ENCODE measurements around the gene ACSF2. TPM values are rescaled to one million over a fixed set of nuclear protein-coding genes. Genes with fewer than 3 reads are reported as not detected.

The ACSF2 gene
- total RNA-seq, 1 experiment from 2014 or later, result 63.5 TPM

- Histone ChIP-seq H3K4me2 (ENCODE audit: low read depth, low read length, poor library complexity, severe bottlenecking) (no peak overlapping the region), H3K9me2 (replicated peaks; ENCODE audit: insufficient read depth, low read length) (no peaks in the 10 kb centered on the region)
Measured at GRCh38 chr17:50460831-50461526, 35.0 kb downstream of the ACSF2 start.

GRCh38 chr17:50461550-50462132 is 35.6 kb downstream of the ACSF2 start:
- Histone ChIP-seq H3K36me3 (ENCODE audit: insufficient read depth, low read length) (no peaks in the 10 kb centered on the region), H4K20me1 (ENCODE audit: insufficient read depth, low read depth, low read length) (no peaks in the 10 kb centered on the region), H3K79me2 (ENCODE audit: low read length) (no peaks in the 10 kb centered on the region), H3K4me2 (ENCODE audit: low read depth, low read length, poor library complexity, severe bottlenecking) (no peak overlapping the region), H3K4me1 (ENCODE audit: low read length) (0 out of 2 replicates have a peak, but pooled peaks cover 4% of the 10 kb centered on the region), H2AFZ (ENCODE audit: low read length) (no peak overlapping the region), H3K27me3 (ENCODE audit: low read length) (no peaks in the 10 kb centered on the region), H3K9me2 (replicated peaks; ENCODE audit: insufficient read depth, low read length) (no peaks in the 10 kb centered on the region), H3K4me3 (ENCODE audit: low read length) (no peak overlapping the region), H3K9ac (ENCODE audit: low read length) (no peak overlapping the region), H3K9me3 (ENCODE audit: low read length) (no peaks in the 10 kb centered on the region), H3K27ac (ENCODE audit: low read length) (no peak overlapping the region)
- DNase-seq, result no peak

More at GRCh38 chr17:50460831-50461526, 35.0 kb downstream of the ACSF2 start:
- H3K36me3 ChIP-seq (ENCODE audit: insufficient read depth, low read length), result no peaks in the 10 kb centered on the region
- H3K27me3 ChIP-seq (ENCODE audit: low read length), result no peaks in the 10 kb centered on the region
- H3K27ac ChIP-seq (ENCODE audit: low read length), result no peak overlapping the region
- H3K9me3 ChIP-seq (ENCODE audit: low read length), result no peaks in the 10 kb centered on the region
- H3K9ac ChIP-seq (ENCODE audit: low read length), result no peak overlapping the region
- H3K79me2 ChIP-seq (ENCODE audit: low read length), result no peaks in the 10 kb centered on the region
- no peak for DNase-seq
- H3K4me1 ChIP-seq (ENCODE audit: low read length), result 0 out of 2 replicates have a peak, but pooled peaks cover 4% of the 10 kb centered on the region
- H3K4me3 ChIP-seq (ENCODE audit: low read length), result no peak overlapping the region
- no peaks in the 10 kb centered on the region for H4K20me1 ChIP-seq (ENCODE audit: insufficient read depth, low read depth, low read length)
- H2AFZ ChIP-seq (ENCODE audit: low read length), result no peak overlapping the region

- no peak overlapping the region for H3K4me2 ChIP-seq (ENCODE audit: low read depth, low read length, poor library complexity, severe bottlenecking)
- no peaks in the 10 kb centered on the region for H3K9me2 ChIP-seq (replicated peaks; ENCODE audit: insufficient read depth, low read length)
- H3K9ac ChIP-seq (ENCODE audit: low read length), result no peak overlapping the region
- H2AFZ ChIP-seq (ENCODE audit: low read length), result no peak overlapping the region
- H3K27ac ChIP-seq (ENCODE audit: low read length), result no peak overlapping the region
- H3K4me1 ChIP-seq (ENCODE audit: low read length), result 0 out of 2 replicates have a peak, but pooled peaks cover 4% of the 10 kb centered on the region
- H3K4me3 ChIP-seq (ENCODE audit: low read length), result no peak overlapping the region
- no peaks in the 10 kb centered on the region for H3K9me3 ChIP-seq (ENCODE audit: low read length)
- H3K79me2 ChIP-seq (ENCODE audit: low read length), result no peaks in the 10 kb centered on the region
- DNase-seq, result no peak
- no peaks in the 10 kb centered on the region for H3K27me3 ChIP-seq (ENCODE audit: low read length)
- H3K36me3 ChIP-seq (ENCODE audit: insufficient read depth, low read length), result no peaks in the 10 kb centered on the region
- H4K20me1 ChIP-seq (ENCODE audit: insufficient read depth, low read depth, low read length), result no peaks in the 10 kb centered on the region
Measured at GRCh38 chr17:50462446-50462845, 36.4 kb downstream of the ACSF2 start.

- Histone ChIP-seq H3K27ac (ENCODE audit: low read length) (no peak overlapping the region), H3K9ac (ENCODE audit: low read length) (no peak overlapping the region), H3K9me3 (ENCODE audit: low read length) (no peaks in the 10 kb centered on the region), H3K4me1 (ENCODE audit: low read length) (0 out of 2 replicates have a peak, but pooled peaks cover 4% of the 10 kb centered on the region), H3K36me3 (ENCODE audit: insufficient read depth, low read length) (no peaks in the 10 kb centered on the region), H2AFZ (ENCODE audit: low read length) (no peak overlapping the region), H3K9me2 (replicated peaks; ENCODE audit: insufficient read depth, low read length) (no peaks in the 10 kb centered on the region), H3K4me3 (ENCODE audit: low read length) (no peak overlapping the region), H3K79me2 (ENCODE audit: low read length) (no peaks in the 10 kb centered on the region), H3K27me3 (ENCODE audit: low read length) (no peaks in the 10 kb centered on the region), H4K20me1 (ENCODE audit: insufficient read depth, low read depth, low read length) (no peaks in the 10 kb centered on the region), H3K4me2 (ENCODE audit: low read depth, low read length, poor library complexity, severe bottlenecking) (no peak overlapping the region)
- DNase-seq, result no peak
Measured at GRCh38 chr17:50464121-50464520, 38.1 kb downstream of the ACSF2 start.

GRCh38 chr17:50464736-50465135 is 38.7 kb downstream of the ACSF2 start:
- DNase-seq, result no peak
- no peak overlapping the region for H3K27ac ChIP-seq (ENCODE audit: low read length)
- H3K4me3 ChIP-seq (ENCODE audit: low read length), result no peak overlapping the region
- no peaks in the 10 kb centered on the region for H3K36me3 ChIP-seq (ENCODE audit: insufficient read depth, low read length)
- H3K9me2 ChIP-seq (replicated peaks; ENCODE audit: insufficient read depth, low read length), result no peaks in the 10 kb centered on the region
- no peak overlapping the region for H3K9ac ChIP-seq (ENCODE audit: low read length)
- H3K9me3 ChIP-seq (ENCODE audit: low read length), result no peaks in the 10 kb centered on the region
- no peaks in the 10 kb centered on the region for H3K79me2 ChIP-seq (ENCODE audit: low read length)
- no peaks in the 10 kb centered on the region for H4K20me1 ChIP-seq (ENCODE audit: insufficient read depth, low read depth, low read length)
- H3K27me3 ChIP-seq (ENCODE audit: low read length), result no peaks in the 10 kb centered on the region
- H3K4me1 ChIP-seq (ENCODE audit: low read length), result no peaks in the 10 kb centered on the region
- no peak overlapping the region for H2AFZ ChIP-seq (ENCODE audit: low read length)
- no peak overlapping the region for H3K4me2 ChIP-seq (ENCODE audit: low read depth, low read length, poor library complexity, severe bottlenecking)

- H3K27ac ChIP-seq (ENCODE audit: low read length), result no peak overlapping the region
- no peak overlapping the region for H3K4me3 ChIP-seq (ENCODE audit: low read length)
- no peaks in the 10 kb centered on the region for H3K27me3 ChIP-seq (ENCODE audit: low read length)
- no peak overlapping the region for H3K4me2 ChIP-seq (ENCODE audit: low read depth, low read length, poor library complexity, severe bottlenecking)
- DNase-seq, result no peak
- no peaks in the 10 kb centered on the region for H3K79me2 ChIP-seq (ENCODE audit: low read length)
- no peak overlapping the region for H2AFZ ChIP-seq (ENCODE audit: low read length)
- no peak overlapping the region for H3K9ac ChIP-seq (ENCODE audit: low read length)
- no peaks in the 10 kb centered on the region for H3K36me3 ChIP-seq (ENCODE audit: insufficient read depth, low read length)
- H4K20me1 ChIP-seq (ENCODE audit: insufficient read depth, low read depth, low read length), result no peaks in the 10 kb centered on the region
- H3K4me1 ChIP-seq (ENCODE audit: low read length), result no peaks in the 10 kb centered on the region
- H3K9me3 ChIP-seq (ENCODE audit: low read length), result no peaks in the 10 kb centered on the region
- H3K9me2 ChIP-seq (replicated peaks; ENCODE audit: insufficient read depth, low read length), result no peaks in the 10 kb centered on the region
Measured at GRCh38 chr17:50465171-50465570, 39.2 kb downstream of the ACSF2 start.

- no peak overlapping the region for H3K9ac ChIP-seq (ENCODE audit: low read length)
- no peaks in the 10 kb centered on the region for H3K4me1 ChIP-seq (ENCODE audit: low read length)
- H3K4me2 ChIP-seq (ENCODE audit: low read depth, low read length, poor library complexity, severe bottlenecking), result no peak overlapping the region
- no peaks in the 10 kb centered on the region for H3K9me2 ChIP-seq (replicated peaks; ENCODE audit: insufficient read depth, low read length)
- H3K27me3 ChIP-seq (ENCODE audit: low read length), result no peaks in the 10 kb centered on the region
- no peaks in the 10 kb centered on the region for H3K9me3 ChIP-seq (ENCODE audit: low read length)
- H3K27ac ChIP-seq (ENCODE audit: low read length), result no peak overlapping the region
- H3K79me2 ChIP-seq (ENCODE audit: low read length), result no peaks in the 10 kb centered on the region
- no peaks in the 10 kb centered on the region for H4K20me1 ChIP-seq (ENCODE audit: insufficient read depth, low read depth, low read length)
- DNase-seq, result no peak
- no peaks in the 10 kb centered on the region for H3K36me3 ChIP-seq (ENCODE audit: insufficient read depth, low read length)
- H3K4me3 ChIP-seq (ENCODE audit: low read length), result no peak overlapping the region
- no peak overlapping the region for H2AFZ ChIP-seq (ENCODE audit: low read length)
Measured at GRCh38 chr17:50465635-50466034, 39.6 kb downstream of the ACSF2 start.

GRCh38 chr17:50466371-50467113 is 40.5 kb downstream of the ACSF2 start:
- Histone ChIP-seq H3K27ac (ENCODE audit: low read length) (no peak overlapping the region), H2AFZ (ENCODE audit: low read length) (no peak overlapping the region), H3K9me2 (replicated peaks; ENCODE audit: insufficient read depth, low read length) (no peaks in the 10 kb centered on the region), H3K79me2 (ENCODE audit: low read length) (no peaks in the 10 kb centered on the region), H3K4me3 (ENCODE audit: low read length) (no peak overlapping the region), H3K9ac (ENCODE audit: low read length) (no peak overlapping the region), H3K9me3 (ENCODE audit: low read length) (no peaks in the 10 kb centered on the region), H3K36me3 (ENCODE audit: insufficient read depth, low read length) (no peaks in the 10 kb centered on the region), H3K4me1 (ENCODE audit: low read length) (no peaks in the 10 kb centered on the region), H3K27me3 (ENCODE audit: low read length) (no peaks in the 10 kb centered on the region), H4K20me1 (ENCODE audit: insufficient read depth, low read depth, low read length) (no peaks in the 10 kb centered on the region), H3K4me2 (ENCODE audit: low read depth, low read length, poor library complexity, severe bottlenecking) (no peak overlapping the region)
- no peak for DNase-seq

All from Karpas-422 (cell line).